ENCODE data around the gene NEUROG2.
"Not testable (repeated sequence)": the region's sequence is repeated elsewhere in the genome, so short reads cannot be mapped to it uniquely, and the experiment has no call there.

The NEUROG2 gene

DNA sequence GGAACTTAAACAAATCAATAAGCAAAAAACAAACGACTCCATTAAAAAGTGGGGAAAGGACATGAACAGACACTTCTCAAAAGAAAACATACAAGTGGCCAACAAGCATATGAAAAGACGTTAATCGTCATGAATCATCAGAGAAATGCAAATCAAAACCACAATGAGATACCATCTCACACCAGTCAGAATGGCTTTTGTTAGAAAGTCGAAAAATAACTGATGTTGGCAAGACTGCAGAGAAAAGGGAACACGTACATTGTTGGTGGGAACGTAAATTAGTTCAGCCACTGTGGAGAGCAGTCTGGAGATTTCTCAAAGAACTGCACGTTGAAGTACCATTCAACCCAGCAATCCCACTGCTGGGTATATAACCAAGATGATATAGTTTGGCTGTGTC is 23.7 kb downstream of the NEUROG2 start:
- no peak for DNase-seq (ENCODE audit: low read depth in 2 of 2)

DNA sequence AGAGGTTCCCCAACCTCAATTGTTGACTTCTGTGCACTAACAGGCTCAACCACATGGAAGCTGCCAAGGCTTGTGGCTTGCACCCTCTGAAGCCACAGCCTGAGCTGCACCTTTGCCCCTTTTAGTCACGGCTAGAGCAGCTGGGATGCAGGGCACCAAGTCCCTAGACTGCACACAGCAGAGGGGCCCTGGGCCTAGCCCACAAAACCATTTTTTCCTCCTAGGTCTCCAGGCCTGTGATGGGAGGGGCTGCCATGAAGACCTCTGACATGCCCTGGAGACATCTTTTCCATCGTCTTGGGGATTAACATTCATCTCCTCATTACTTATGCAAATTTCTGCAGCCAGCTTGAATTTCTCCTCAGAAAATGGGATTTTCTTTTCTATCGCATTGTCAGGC is 25.2 kb downstream of the NEUROG2 start:
- DNase-seq (ENCODE audit: low read depth in 2 of 2): not testable (repeated sequence)

DNA sequence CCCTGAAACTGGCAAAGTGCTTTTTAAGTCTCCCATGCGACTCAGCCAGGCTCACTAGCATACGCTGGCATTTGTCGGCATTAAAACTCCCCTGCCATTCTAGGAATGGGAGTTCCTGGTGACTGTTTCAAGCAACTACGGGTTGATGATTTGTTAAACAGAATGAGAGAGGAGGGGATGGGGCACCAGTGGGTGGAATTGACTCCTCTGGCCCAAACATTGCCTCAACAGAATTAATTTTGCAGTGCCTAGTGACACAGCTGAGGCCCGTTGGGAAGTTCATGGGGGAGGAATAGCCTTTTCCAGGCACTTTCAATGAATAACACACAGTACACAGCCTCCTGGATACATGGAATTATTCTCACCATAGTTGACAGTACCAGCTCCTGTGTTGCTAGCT is 30.1 kb downstream of the NEUROG2 start:
- DNase-seq (ENCODE audit: low read depth in 2 of 2): no peak

DNA sequence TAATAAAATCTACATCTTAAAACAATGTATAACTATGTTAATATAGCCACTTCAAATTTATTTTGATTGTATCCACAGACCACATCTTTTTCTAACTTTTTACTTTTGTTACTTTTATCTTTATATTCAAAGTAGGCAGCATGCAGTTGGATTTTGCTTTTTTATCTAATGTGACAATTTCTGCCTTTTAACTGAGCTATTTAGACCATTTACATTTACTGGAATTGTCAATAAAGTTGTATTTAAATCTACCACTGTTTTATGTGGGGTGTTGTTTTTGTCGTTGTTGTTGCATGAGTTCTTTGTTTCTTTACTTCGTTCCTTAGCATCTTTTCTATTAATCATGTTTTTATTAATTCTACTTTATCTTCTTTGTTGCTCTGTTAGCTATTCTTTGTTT is 42.0 kb downstream of the NEUROG2 start:
- DNase-seq (ENCODE audit: low read depth in 2 of 2): no peak

DNA sequence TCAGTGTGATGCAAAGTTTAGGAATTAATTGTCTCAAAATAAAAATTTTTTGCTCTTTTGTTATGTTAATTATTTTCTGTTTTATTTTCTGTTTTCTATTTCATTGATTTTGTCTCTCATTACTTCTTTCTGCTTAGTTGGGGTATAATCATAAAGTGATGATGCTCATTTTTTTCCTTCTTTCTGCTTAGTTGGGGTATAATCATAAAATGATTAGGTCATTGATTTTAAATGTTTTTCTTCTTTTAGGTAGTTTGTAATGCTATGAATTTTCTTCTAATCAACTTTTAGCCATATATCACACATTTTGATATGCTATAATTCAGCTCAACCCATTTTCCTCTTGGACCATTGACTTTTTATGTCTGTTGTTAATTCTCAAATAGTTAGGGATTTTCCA is 43.7 kb downstream of the NEUROG2 start:
- no peak for DNase-seq (ENCODE audit: low read depth in 2 of 2)

Data from fibroblast of skin of left quadriceps (primary cell).